ENCODE data around the gene FIGNL1.

Gene FIGNL1

GRCh38 chr7:50449881-50450589, at the start of gene FIGNL1:
Gene FIGNL1, minus strand, starts transcription at chr7:50450350. Its CDS starts 3,063 bp downstream, at chr7:50447287.
- Mint-ChIP-seq H3K36me3 (peaks cover 25% of the 10 kb centered on the region), H3K4me1 (peaks cover 53% of the 10 kb centered on the region), H3K4me3 (peak within 1 kb of the TSS; percentile 91), H3K27ac (peak within 1 kb of the TSS; percentile 92), H3K9me3 (no peaks in the 10 kb centered on the region), H3K27me3 (peaks cover 12% of the 10 kb centered on the region)
- CTCF ChIA-PET = interaction anchor here (0.9 to 1.6 kb wide), 3 partner anchors 24 to 358 kb away, joined by 3 to 6 read pairs (median 5); no protein-coding TSS in a partner anchor
- peak; percentile 88 for DNase-seq

- H3K4me3 Mint-ChIP-seq = no peak overlapping the region
- H3K4me1 Mint-ChIP-seq = peaks cover 3% of the 10 kb centered on the region
- H3K36me3 Mint-ChIP-seq = no peaks in the 10 kb centered on the region
- no peak overlapping the region for H3K27ac Mint-ChIP-seq
- CTCF ChIA-PET = no interaction called here
- no peaks in the 10 kb centered on the region for H3K9me3 Mint-ChIP-seq
- DNase-seq = no peak
- peaks cover 59% of the 10 kb centered on the region for H3K27me3 Mint-ChIP-seq
Observed at GRCh38 chr7:50499092-50499491, 48.9 kb upstream of the FIGNL1 start.

- H3K27me3 Mint-ChIP-seq = peaks cover 57% of the 10 kb centered on the region
- H3K4me1 Mint-ChIP-seq = peaks cover 3% of the 10 kb centered on the region
- H3K36me3 Mint-ChIP-seq = no peaks in the 10 kb centered on the region
- no peaks in the 10 kb centered on the region for H3K9me3 Mint-ChIP-seq
- DNase-seq = no peak
- CTCF ChIA-PET = interaction anchor here (1.4 kb wide), 1 partner anchor 30 kb away, joined by 3 read pairs; no protein-coding TSS in a partner anchor
- no peak overlapping the region for H3K27ac Mint-ChIP-seq
- no peak overlapping the region for H3K4me3 Mint-ChIP-seq
Observed at GRCh38 chr7:50497968-50498367, 47.8 kb upstream of the FIGNL1 start.

GRCh38 chr7:50497068-50497642, 47.0 kb upstream of the FIGNL1 start:
- Mint-ChIP-seq H3K36me3 (no peaks in the 10 kb centered on the region), H3K4me1 (peaks cover 3% of the 10 kb centered on the region), H3K9me3 (no peaks in the 10 kb centered on the region), H3K27ac (no peak overlapping the region), H3K4me3 (no peak overlapping the region), H3K27me3 (peaks cover 60% of the 10 kb centered on the region)
- CTCF ChIA-PET = interaction anchor here (0.7 to 1.4 kb wide), 2 partner anchors 29 to 354 kb away, joined by 3 read pairs; no protein-coding TSS in a partner anchor
- DNase-seq = no peak

- Mint-ChIP-seq H3K36me3 (no peaks in the 10 kb centered on the region), H3K9me3 (no peaks in the 10 kb centered on the region), H3K4me1 (peaks cover 3% of the 10 kb centered on the region), H3K27ac (no peak overlapping the region), H3K27me3 (peaks cover 63% of the 10 kb centered on the region), H3K4me3 (no peak overlapping the region)
- DNase-seq = no peak
- CTCF ChIA-PET = interaction anchor here (0.7 to 1.4 kb wide), 2 partner anchors 29 to 354 kb away, joined by 3 read pairs; no protein-coding TSS in a partner anchor
Observed at GRCh38 chr7:50496569-50496968, 46.4 kb upstream of the FIGNL1 start.

GRCh38 chr7:50495746-50496145, 45.6 kb upstream of the FIGNL1 start:
- H3K27ac Mint-ChIP-seq = no peak overlapping the region
- CTCF ChIA-PET = no interaction called here

GRCh38 chr7:50492770-50493519, 42.8 kb upstream of the FIGNL1 start:
- peaks cover 3% of the 10 kb centered on the region for H3K4me1 Mint-ChIP-seq
- no peaks in the 10 kb centered on the region for H3K9me3 Mint-ChIP-seq
- no peak overlapping the region for H3K27ac Mint-ChIP-seq
- no peak overlapping the region for H3K4me3 Mint-ChIP-seq
- H3K36me3 Mint-ChIP-seq = no peaks in the 10 kb centered on the region
- no peak for DNase-seq
- CTCF ChIA-PET = no interaction called here
- peaks cover 41% of the 10 kb centered on the region for H3K27me3 Mint-ChIP-seq

More at GRCh38 chr7:50495746-50496145, 45.6 kb upstream of the FIGNL1 start:
- peaks cover 3% of the 10 kb centered on the region for H3K4me1 Mint-ChIP-seq
- no peak overlapping the region for H3K4me3 Mint-ChIP-seq
- H3K36me3 Mint-ChIP-seq = no peaks in the 10 kb centered on the region
- no peak for DNase-seq
- no peaks in the 10 kb centered on the region for H3K9me3 Mint-ChIP-seq
- peaks cover 59% of the 10 kb centered on the region for H3K27me3 Mint-ChIP-seq

GRCh38 chr7:50491943-50492342, 41.8 kb upstream of the FIGNL1 start:
- no peak for DNase-seq
- H3K9me3 Mint-ChIP-seq = no peaks in the 10 kb centered on the region
- peaks cover 32% of the 10 kb centered on the region for H3K27me3 Mint-ChIP-seq
- H3K36me3 Mint-ChIP-seq = no peaks in the 10 kb centered on the region
- H3K4me1 Mint-ChIP-seq = peaks cover 1% of the 10 kb centered on the region
- CTCF ChIA-PET = no interaction called here
- H3K27ac Mint-ChIP-seq = no peak overlapping the region
- no peak overlapping the region for H3K4me3 Mint-ChIP-seq

GRCh38 chr7:50491209-50491608, 41.1 kb upstream of the FIGNL1 start:
- no peaks in the 10 kb centered on the region for H3K4me1 Mint-ChIP-seq
- no peaks in the 10 kb centered on the region for H3K9me3 Mint-ChIP-seq
- no peak for DNase-seq
- no peaks in the 10 kb centered on the region for H3K36me3 Mint-ChIP-seq
- CTCF ChIA-PET = interaction anchor here (1.0 kb wide), 1 partner anchor 142 kb away, joined by 3 read pairs; no protein-coding TSS in a partner anchor
- no peak overlapping the region for H3K27ac Mint-ChIP-seq
- H3K4me3 Mint-ChIP-seq = no peak overlapping the region
- peaks cover 29% of the 10 kb centered on the region for H3K27me3 Mint-ChIP-seq

GRCh38 chr7:50488379-50488778, 38.2 kb upstream of the FIGNL1 start:
- Mint-ChIP-seq H3K36me3 (no peaks in the 10 kb centered on the region), H3K27ac (no peak overlapping the region), H3K9me3 (no peaks in the 10 kb centered on the region), H3K4me3 (no peak overlapping the region), H3K27me3 (peaks cover 21% of the 10 kb centered on the region), H3K4me1 (no peaks in the 10 kb centered on the region)
- no peak for DNase-seq
- CTCF ChIA-PET = no interaction called here

- no peak overlapping the region for H3K27ac Mint-ChIP-seq
- CTCF ChIA-PET = interaction anchor here (2.2 kb wide), 1 partner anchor 18 kb away, joined by 7 read pairs; no protein-coding TSS in a partner anchor
- no peak for DNase-seq
- H3K27me3 Mint-ChIP-seq = peaks cover 11% of the 10 kb centered on the region
- H3K36me3 Mint-ChIP-seq = no peaks in the 10 kb centered on the region
- no peak overlapping the region for H3K4me3 Mint-ChIP-seq
- H3K4me1 Mint-ChIP-seq = no peaks in the 10 kb centered on the region
- H3K9me3 Mint-ChIP-seq = no peaks in the 10 kb centered on the region
Observed at GRCh38 chr7:50486512-50486911, 36.4 kb upstream of the FIGNL1 start.

GRCh38 chr7:50481867-50482266, 31.7 kb upstream of the FIGNL1 start:
- no peaks in the 10 kb centered on the region for H3K9me3 Mint-ChIP-seq
- no peaks in the 10 kb centered on the region for H3K4me1 Mint-ChIP-seq
- H3K36me3 Mint-ChIP-seq = no peaks in the 10 kb centered on the region
- H3K27ac Mint-ChIP-seq = no peak overlapping the region
- DNase-seq = no peak
- H3K4me3 Mint-ChIP-seq = no peak overlapping the region
- CTCF ChIA-PET = no interaction called here
- H3K27me3 Mint-ChIP-seq = peaks cover 18% of the 10 kb centered on the region

- Mint-ChIP-seq H3K4me1 (no peaks in the 10 kb centered on the region), H3K9me3 (no peaks in the 10 kb centered on the region), H3K36me3 (no peaks in the 10 kb centered on the region), H3K27me3 (peaks cover 19% of the 10 kb centered on the region), H3K27ac (no peak overlapping the region), H3K4me3 (no peak overlapping the region)
- no peak for DNase-seq
- CTCF ChIA-PET = no interaction called here
Observed at GRCh38 chr7:50480797-50481196, 30.6 kb upstream of the FIGNL1 start.

- Mint-ChIP-seq H3K27ac (no peak overlapping the region), H3K27me3 (peaks cover 20% of the 10 kb centered on the region), H3K4me1 (no peaks in the 10 kb centered on the region), H3K4me3 (no peak overlapping the region), H3K9me3 (no peaks in the 10 kb centered on the region), H3K36me3 (no peaks in the 10 kb centered on the region)
- CTCF ChIA-PET = interaction anchor here (1.0 kb wide), 1 partner anchor 200 kb away, joined by 3 read pairs; no protein-coding TSS in a partner anchor
- DNase-seq = no peak
Observed at GRCh38 chr7:50479743-50480517, 29.8 kb upstream of the FIGNL1 start.
